GM18907 (cell line): ENCODE data around the gene CHFR.
A peak's percentile ranks its signal among the peaks of the same experiment; 100 is the strongest.
"Not testable (repeated sequence)": the region's sequence is repeated elsewhere in the genome, so short reads cannot be mapped to it uniquely, and the experiment has no call there.

Source experiments
- ATAC-seq: cut with Tn5 transposase; IDR thresholded peaks from one replicate; pipeline ENCODE4 v1.9.1; 2021; ENCODE audit warnings: mild to moderate bottlenecking, moderate library complexity; ENCODE audit not compliant: unreplicated experiment

The CHFR gene

GRCh38 chr12:132841151-132841550 is 46.3 kb downstream of the CHFR start:
- no peak for ATAC-seq

GRCh38 chr12:132840536-132840935 is 46.9 kb downstream of the CHFR start:
- no peak for ATAC-seq

- ATAC-seq = no peak
Observed at GRCh38 chr12:132839558-132840235, 47.7 kb downstream of the CHFR start.

DNA sequence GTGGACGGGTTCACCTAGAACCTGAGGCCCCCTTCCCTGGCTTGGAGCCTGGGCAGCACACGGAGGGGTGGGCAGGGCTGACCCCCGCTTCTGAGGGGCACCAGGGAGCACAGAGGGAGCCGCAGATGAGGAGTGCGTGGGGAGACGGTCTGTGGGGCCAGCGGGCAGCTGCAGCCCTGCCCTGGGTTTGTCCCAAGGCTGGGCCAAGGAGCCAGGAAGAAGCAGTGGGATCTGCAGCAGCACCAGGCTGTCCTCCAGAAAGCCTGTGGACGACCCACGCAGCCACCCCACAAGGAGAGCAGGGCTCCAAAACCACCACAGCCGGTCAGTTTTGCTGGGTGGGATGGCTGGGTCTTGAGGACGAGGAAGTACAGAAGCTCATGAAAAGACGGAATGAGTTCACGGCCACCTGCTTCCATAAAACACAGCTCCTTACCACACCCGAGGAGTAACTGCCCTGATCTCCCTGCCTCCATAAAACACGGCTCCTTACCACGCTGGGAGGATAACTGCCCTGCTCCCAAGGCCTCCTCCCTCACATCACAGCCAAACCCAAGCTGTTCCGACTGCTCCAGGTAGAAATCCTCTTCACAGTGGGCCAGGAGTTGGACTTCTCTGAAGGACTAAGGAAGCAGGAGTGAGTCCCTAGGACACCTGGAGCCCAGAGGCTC is 48.9 kb downstream of the CHFR start:
- ATAC-seq = no peak

DNA sequence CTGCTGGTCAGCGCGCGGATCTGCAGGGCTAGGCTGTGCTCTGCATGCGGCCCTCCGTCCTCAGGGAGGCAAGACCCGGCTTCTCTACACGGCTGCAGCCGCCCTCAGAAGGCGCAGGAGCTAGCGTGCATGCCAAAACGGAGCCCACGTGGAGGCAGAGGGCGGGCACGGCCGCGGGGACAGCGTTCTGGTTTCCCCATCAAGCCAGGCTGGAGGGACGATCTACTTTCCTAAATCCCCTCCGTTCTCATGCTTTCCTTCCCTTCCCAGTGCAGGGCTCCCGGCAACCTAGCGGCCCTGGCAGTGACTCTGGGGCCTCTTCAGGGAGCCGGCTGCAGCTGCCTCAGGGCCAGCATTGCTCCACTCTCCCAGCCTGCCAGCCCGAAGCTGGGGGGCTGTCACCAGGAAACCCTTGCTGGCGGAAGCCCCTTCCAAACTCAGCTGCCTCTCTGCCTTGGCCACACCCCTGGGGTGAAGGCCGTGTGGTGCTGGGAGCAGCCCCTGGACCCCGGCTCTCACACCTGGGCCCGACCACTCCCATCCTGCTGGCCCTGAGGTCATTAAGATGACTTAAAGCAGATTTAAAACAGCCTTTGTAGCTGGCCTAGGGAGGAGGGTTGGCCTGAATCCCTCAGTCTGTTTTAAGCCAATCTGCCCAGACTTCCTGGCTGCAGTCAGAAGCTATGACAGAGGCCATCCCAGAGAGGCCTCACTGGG is 49.6 kb downstream of the CHFR start:
- ATAC-seq = no peak

- no peak for ATAC-seq
Observed at GRCh38 chr12:132836795-132837331, 50.5 kb downstream of the CHFR start.

- not testable (repeated sequence) for ATAC-seq
Observed at GRCh38 chr12:132836230-132836629, 51.2 kb downstream of the CHFR start.

DNA sequence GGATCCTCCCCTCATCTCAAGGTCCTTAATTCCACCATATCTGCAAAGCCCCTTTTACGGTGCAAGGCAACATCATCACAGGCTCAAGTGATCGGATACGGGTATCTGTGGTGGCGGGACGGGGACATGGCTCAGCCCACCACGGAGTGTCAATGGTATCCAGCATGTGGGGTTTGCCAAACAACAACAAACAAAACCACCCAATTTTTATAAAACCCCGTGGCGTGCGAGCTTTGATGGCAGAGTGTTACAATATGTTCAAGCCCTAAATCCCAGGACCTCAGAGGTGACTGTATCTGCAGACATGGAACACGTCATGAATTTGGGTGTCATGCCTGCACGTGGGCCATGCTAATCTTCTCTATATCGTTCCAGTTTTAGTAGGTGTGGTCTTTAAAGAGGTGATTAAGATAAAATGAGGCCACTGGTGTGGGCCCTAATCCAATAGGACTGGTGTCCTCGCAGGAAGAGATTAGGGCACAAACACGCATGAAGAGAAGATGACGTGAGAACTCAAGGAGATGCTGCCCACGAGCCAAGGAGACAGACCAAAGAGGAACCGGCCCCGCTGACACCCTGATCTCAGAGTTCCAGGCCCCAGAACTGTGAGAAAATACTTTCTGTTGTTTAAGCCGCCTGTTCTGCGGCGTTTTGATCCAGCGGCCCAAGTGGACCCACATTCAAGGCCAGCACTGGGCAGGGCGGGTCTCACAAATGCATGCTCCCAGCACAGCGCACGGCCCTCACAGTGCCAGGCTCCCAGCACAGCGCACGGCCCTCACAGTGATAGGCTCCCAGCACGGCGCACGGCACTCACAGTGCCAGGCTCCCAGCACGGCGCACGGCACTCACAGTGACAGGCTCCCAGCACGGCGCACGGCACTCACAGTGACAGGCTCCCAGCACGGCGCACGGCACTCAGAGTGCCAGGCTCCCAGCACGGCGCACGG is 52.1 kb downstream of the CHFR start:
- ATAC-seq = no peak

- ATAC-seq = no peak
Observed at GRCh38 chr12:132834181-132834711, 53.2 kb downstream of the CHFR start.

- ATAC-seq = no peak
Observed at GRCh38 chr12:132833341-132833740, 54.1 kb downstream of the CHFR start.

GRCh38 chr12:132831771-132832170 is 55.6 kb downstream of the CHFR start:
- no peak for ATAC-seq

DNA sequence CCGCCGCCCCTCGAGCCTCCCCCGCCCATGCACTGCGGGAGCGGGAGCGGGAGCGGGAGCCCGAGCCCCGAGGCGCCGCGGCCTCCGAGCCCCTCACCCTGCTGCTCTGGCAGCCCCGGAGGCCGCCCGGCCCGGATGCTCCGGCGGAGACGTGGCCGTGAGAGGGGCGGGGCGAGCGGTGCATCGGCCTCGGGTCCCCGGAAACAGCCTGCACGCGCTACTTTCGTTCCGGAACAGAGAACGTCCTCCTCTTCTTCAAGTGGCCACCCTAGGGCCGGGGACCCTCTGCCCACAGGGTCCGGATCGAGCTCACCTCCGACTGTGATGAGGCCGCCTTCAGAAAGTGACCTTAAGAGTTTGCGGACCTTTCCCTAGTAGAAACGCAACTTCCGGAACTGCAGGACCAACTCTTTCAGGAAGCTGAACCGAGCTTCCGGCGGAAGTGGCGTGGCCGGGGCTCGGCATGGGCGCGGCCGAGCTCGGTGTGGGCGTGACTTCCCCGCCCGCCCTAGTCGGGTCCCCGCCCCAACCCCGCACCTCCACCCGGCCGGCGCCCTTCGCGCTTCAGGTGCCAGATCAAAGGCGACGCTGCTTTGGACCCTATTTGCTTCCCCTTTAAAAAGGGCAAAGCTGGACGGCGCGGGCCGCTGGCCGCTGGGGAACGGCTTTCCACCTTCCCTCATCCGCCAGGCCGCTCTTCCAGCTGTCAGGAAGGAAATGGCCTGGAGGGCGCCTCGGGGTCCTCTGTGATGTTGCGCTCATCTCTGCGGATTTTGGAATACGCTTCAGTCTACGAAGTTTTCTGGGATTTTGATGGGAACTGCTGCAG is 58.5 kb downstream of the CHFR start, which contains the start of gene GOLGA3:
GOLGA3 (minus strand) TSS at position 164 of the 829 bp plus-strand sequence. CDS start 6,741 bp downstream, outside the sequence.
- peak; percentile 86 for ATAC-seq

GRCh38 chr12:132827763-132828703 is 59.4 kb downstream of the CHFR start:
- ATAC-seq = peak; percentile 25

DNA sequence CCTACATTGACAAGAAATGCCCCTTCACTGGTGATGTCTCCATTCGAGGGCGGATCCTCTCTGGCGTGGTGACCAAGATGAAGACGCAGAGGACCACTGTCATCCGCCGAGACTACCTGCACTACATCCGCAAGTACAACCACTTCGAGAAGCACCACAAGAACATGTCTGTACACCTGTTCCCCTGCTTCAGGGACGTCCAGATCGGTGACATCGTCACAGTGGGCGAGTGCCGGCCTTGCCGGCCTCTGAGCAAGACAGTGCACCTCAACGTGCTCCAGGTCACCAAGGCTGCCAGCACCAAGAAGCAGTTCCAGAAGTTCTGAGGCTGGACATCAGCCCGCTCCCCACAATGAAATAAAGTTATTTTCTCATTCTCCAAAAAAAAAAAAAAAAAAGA is 61.5 kb downstream of the CHFR start:
- no peak for ATAC-seq

- ATAC-seq = no peak
Observed at GRCh38 chr12:132825089-132825488, 62.3 kb downstream of the CHFR start.

DNA sequence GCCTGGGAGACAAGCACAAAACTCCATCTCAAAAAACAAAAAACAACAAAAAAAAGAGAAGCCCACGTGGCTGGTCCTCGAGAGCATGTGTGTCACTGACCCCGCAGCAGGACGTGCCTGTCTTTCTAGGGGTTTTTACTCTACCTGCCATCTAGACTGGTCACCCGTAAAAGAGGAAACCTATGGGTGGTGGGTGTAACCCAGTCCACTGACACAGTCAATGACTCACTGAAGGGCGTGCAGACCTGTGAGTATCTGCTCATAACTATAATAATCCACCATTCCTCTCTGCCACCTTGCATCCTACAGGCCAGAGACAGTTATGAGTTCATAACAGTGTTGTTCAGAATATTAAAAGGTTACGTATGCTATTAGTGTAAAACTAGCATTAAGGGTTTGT is 63.4 kb downstream of the CHFR start:
- ATAC-seq = no peak

DNA sequence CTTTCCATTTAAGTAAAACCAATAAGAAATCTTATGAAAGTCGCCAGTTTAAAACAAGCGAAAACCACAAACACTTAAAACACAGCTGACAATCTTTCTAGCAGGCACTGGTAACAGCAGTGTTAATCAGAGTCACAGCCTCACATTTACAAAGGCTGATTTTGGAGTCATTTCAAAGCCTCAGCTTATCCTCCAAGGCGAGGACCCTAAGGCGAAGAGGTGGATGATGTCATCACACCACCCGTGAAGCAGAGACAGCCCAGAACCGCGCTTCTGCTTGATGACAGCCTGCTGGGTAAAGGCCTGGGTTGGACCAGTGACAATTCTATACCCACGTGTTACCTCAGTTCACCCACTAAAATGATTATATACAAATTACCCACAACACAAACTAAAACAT is 68.8 kb downstream of the CHFR start:
- ATAC-seq = no peak

GRCh38 chr12:132814232-132814631 is 73.2 kb downstream of the CHFR start:
- ATAC-seq = no peak
